ENCODE results near the gene HDAC10.
"Not testable (repeated sequence)": the region's sequence is repeated elsewhere in the genome, so short reads cannot be mapped to it uniquely, and the experiment has no call there.

HDAC10 gene

DNA sequence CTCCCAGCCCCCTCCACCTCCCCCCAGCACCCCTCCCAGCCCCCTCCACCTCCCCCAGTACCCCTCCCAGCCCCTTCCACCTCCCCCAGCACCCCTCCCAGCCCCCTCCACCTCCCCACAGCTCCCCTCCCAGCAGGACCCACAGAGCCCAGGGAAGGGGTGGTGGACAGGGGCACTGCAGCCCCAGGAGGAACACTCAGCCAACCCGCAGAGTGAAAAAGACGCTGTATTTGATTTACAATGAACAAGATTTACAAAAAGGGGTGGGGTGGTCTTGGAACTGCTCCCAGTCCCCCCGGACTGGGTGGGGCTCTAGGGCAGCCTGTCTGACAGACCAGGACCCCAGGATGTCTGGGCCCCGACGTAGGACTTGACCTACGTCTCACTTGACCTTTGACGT, 23.7 kb upstream of the HDAC10 start:
- H3K18ac ChIP-seq (ENCODE audit: low read length) = no peak overlapping the region
- WGBS, 2 donors (ENCODE audit: extremely low coverage in 2 of 2, insufficient read length in 2 of 2, insufficient replicate concordance in 1 of 2) = no CpG with 5 or more reads among the region's 7 CpGs
- peak overlapping the region; percentile 49 for H2BK15ac ChIP-seq (ENCODE audit: low read length)
- H3K79me1 ChIP-seq (ENCODE audit: low read depth, low read length) = peaks cover 5% of the 10 kb centered on the region
- H3K9me3 ChIP-seq (replicated peaks in 1 of 2; ENCODE audit: control insufficient read depth in 2 of 2, insufficient read depth in 1 of 2, low read depth in 1 of 2, low read length in 2 of 2) = peaks cover 5 to 7% of the 10 kb centered on the region in 2 donors
- H2BK12ac ChIP-seq (ENCODE audit: low read length) = no peak overlapping the region
- DNase-seq (ENCODE audit: low spot score) = no peak
- peaks cover 20 to 29% of the 10 kb centered on the region in 2 donors for H3K4me1 ChIP-seq (ENCODE audit: control insufficient read depth in 2 of 2, insufficient read depth in 1 of 2, low read depth in 1 of 2, low read length in 2 of 2)
- H3K4ac ChIP-seq (ENCODE audit: low read length) = no peak overlapping the region
- no peak overlapping the region for H2AFZ ChIP-seq (ENCODE audit: low read length)
- peaks cover 42 to 58% of the 10 kb centered on the region in 2 donors for H3K36me3 ChIP-seq (replicated peaks in 1 of 2; ENCODE audit: control insufficient read depth in 2 of 2, insufficient read depth in 2 of 2, low read length in 2 of 2)
- H2AK5ac ChIP-seq (ENCODE audit: low read depth, low read length) = peak overlapping the region; percentile 75
- H3K14ac ChIP-seq (ENCODE audit: low read length) = no peak overlapping the region
- H3K4me3 ChIP-seq (ENCODE audit: low read length in 2 of 2) = no peak overlapping the region
- no peak overlapping the region for H4K8ac ChIP-seq (ENCODE audit: low read depth, low read length)
- no peak overlapping the region for H2BK120ac ChIP-seq (ENCODE audit: low read depth, low read length)
- H4K91ac ChIP-seq (ENCODE audit: low read depth, low read length, poor library complexity) = peak overlapping the region; percentile 30
- no peak overlapping the region for H3K23ac ChIP-seq (ENCODE audit: low read depth, low read length, poor library complexity)
- H3K27ac ChIP-seq (replicated peaks; ENCODE audit: low read length) = peak overlapping the region; percentile 39
- no peak overlapping the region for H2BK5ac ChIP-seq (ENCODE audit: low read length)
- no peak overlapping the region for H3K9ac ChIP-seq (ENCODE audit: low read depth, low read length, poor library complexity)
- H3K4me2 ChIP-seq (ENCODE audit: insufficient read depth, low read length, poor library complexity, severe bottlenecking) = no peak overlapping the region
- peaks cover 0 to 2% (median 0%) of the 10 kb centered on the region in 3 experiments for H3K27me3 ChIP-seq (ENCODE audit: control insufficient read depth in 3 of 3, insufficient read depth in 3 of 3, low read depth in 1 of 3, low read length in 3 of 3)

DNA sequence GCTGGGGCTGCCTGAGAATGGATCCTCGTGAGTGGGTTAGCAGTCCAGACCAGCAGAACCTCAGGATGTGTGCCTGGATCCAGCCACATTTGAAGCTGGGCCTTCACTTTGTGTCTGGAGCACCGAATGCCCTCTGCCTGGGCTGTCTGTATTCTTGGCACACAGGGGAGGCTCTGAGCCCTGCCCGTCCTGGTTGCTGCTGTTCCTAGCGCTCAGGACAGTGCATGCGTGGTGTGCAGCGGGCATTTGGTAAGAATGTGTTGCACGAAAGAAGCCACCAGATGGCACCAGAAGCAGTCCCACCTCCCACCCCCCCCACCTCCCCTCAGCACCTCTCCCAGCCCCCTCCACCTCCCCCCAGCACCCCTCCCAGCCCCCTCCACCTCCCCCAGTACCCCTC, 23.2 kb upstream of the HDAC10 start:
- Histone ChIP-seq H3K4ac (ENCODE audit: low read length) (no peak overlapping the region), H2AK5ac (ENCODE audit: low read depth, low read length) (no peak overlapping the region), H2BK15ac (ENCODE audit: low read length) (no peak overlapping the region), H3K9me3 (replicated peaks in 1 of 2; ENCODE audit: control insufficient read depth in 2 of 2, insufficient read depth in 1 of 2, low read depth in 1 of 2, low read length in 2 of 2) (peaks cover 5 to 7% of the 10 kb centered on the region in 2 donors), H3K4me3 (ENCODE audit: low read length in 2 of 2) (no peak overlapping the region), H3K79me1 (ENCODE audit: low read depth, low read length) (peaks cover 5% of the 10 kb centered on the region), H3K27me3 (ENCODE audit: control insufficient read depth in 3 of 3, insufficient read depth in 3 of 3, low read depth in 1 of 3, low read length in 3 of 3) (peaks cover 0 to 6% (median 0%) of the 10 kb centered on the region in 3 experiments), H3K27ac (replicated peaks; ENCODE audit: low read length) (no peak overlapping the region), H2BK12ac (ENCODE audit: low read length) (no peak overlapping the region), H2BK120ac (ENCODE audit: low read depth, low read length) (no peak overlapping the region), H4K91ac (ENCODE audit: low read depth, low read length, poor library complexity) (no peak overlapping the region), H3K4me1 (ENCODE audit: control insufficient read depth in 2 of 2, insufficient read depth in 1 of 2, low read depth in 1 of 2, low read length in 2 of 2) (peaks cover 24 to 29% of the 10 kb centered on the region in 2 donors), H3K36me3 (replicated peaks in 1 of 2; ENCODE audit: control insufficient read depth in 2 of 2, insufficient read depth in 2 of 2, low read length in 2 of 2) (peaks cover 37 to 54% of the 10 kb centered on the region in 2 donors), H3K4me2 (ENCODE audit: insufficient read depth, low read length, poor library complexity, severe bottlenecking) (no peak overlapping the region), H3K9ac (ENCODE audit: low read depth, low read length, poor library complexity) (no peak overlapping the region), H2BK5ac (ENCODE audit: low read length) (no peak overlapping the region), H4K8ac (ENCODE audit: low read depth, low read length) (no peak overlapping the region), H3K23ac (ENCODE audit: low read depth, low read length, poor library complexity) (no peak overlapping the region), H3K18ac (ENCODE audit: low read length) (no peak overlapping the region), H2AFZ (ENCODE audit: low read length) (no peak overlapping the region), H3K14ac (ENCODE audit: low read length) (no peak overlapping the region)
- DNase-seq (ENCODE audit: low spot score) = no peak
- WGBS, 2 donors (ENCODE audit: extremely low coverage in 2 of 2, insufficient read length in 2 of 2, insufficient replicate concordance in 1 of 2) = no CpG with 5 or more reads among the region's 7 CpGs

- Histone ChIP-seq H3K36me3 (replicated peaks in 1 of 2; ENCODE audit: control insufficient read depth in 2 of 2, insufficient read depth in 2 of 2, low read length in 2 of 2) (peaks cover 33 to 48% of the 10 kb centered on the region in 2 donors), H3K4me1 (ENCODE audit: control insufficient read depth in 2 of 2, insufficient read depth in 1 of 2, low read depth in 1 of 2, low read length in 2 of 2) (peaks cover 26 to 29% of the 10 kb centered on the region in 2 donors)
- H2AFZ ChIP-seq (ENCODE audit: low read length); H3K4ac ChIP-seq (ENCODE audit: low read length); H3K9me3 ChIP-seq (replicated peaks in 1 of 2; ENCODE audit: control insufficient read depth in 2 of 2, insufficient read depth in 1 of 2, low read depth in 1 of 2, low read length in 2 of 2); H2BK120ac ChIP-seq (ENCODE audit: low read depth, low read length); H2AK5ac ChIP-seq (ENCODE audit: low read depth, low read length); H2BK5ac ChIP-seq (ENCODE audit: low read length); H3K27me3 ChIP-seq (ENCODE audit: control insufficient read depth in 3 of 3, insufficient read depth in 3 of 3, low read depth in 1 of 3, low read length in 3 of 3); H2BK15ac ChIP-seq (ENCODE audit: low read length); H3K23ac ChIP-seq (ENCODE audit: low read depth, low read length, poor library complexity); H2BK12ac ChIP-seq (ENCODE audit: low read length); H4K8ac ChIP-seq (ENCODE audit: low read depth, low read length); H3K9ac ChIP-seq (ENCODE audit: low read depth, low read length, poor library complexity); H4K91ac ChIP-seq (ENCODE audit: low read depth, low read length, poor library complexity); H3K79me1 ChIP-seq (ENCODE audit: low read depth, low read length); DNase-seq (ENCODE audit: low spot score); H3K14ac ChIP-seq (ENCODE audit: low read length); H3K18ac ChIP-seq (ENCODE audit: low read length); H3K4me2 ChIP-seq (ENCODE audit: insufficient read depth, low read length, poor library complexity, severe bottlenecking); H3K27ac ChIP-seq (replicated peaks; ENCODE audit: low read length); H3K4me3 ChIP-seq (ENCODE audit: low read length in 2 of 2): not testable (repeated sequence)
- no CpG with 5 or more reads among the region's 10 CpGs for WGBS, 2 donors (ENCODE audit: extremely low coverage in 2 of 2, insufficient read length in 2 of 2, insufficient replicate concordance in 1 of 2)
These were observed 22.7 kb upstream of the HDAC10 start for GRCh38 chr22:50273781-50274180.

GRCh38 chr22:50273352-50273751, 22.3 kb upstream of the HDAC10 start:
- H3K4me1 ChIP-seq (ENCODE audit: control insufficient read depth in 2 of 2, insufficient read depth in 1 of 2, low read depth in 1 of 2, low read length in 2 of 2) = peaks cover 26 to 29% of the 10 kb centered on the region in 2 donors
- not testable (repeated sequence) for H2BK12ac ChIP-seq (ENCODE audit: low read length)

More at GRCh38 chr22:50273352-50273751, 22.3 kb upstream of the HDAC10 start:
- not testable (repeated sequence) for H3K9me3 ChIP-seq (replicated peaks in 1 of 2; ENCODE audit: control insufficient read depth in 2 of 2, insufficient read depth in 1 of 2, low read depth in 1 of 2, low read length in 2 of 2); H3K27me3 ChIP-seq (ENCODE audit: control insufficient read depth in 3 of 3, insufficient read depth in 3 of 3, low read depth in 1 of 3, low read length in 3 of 3); H3K18ac ChIP-seq (ENCODE audit: low read length); H3K14ac ChIP-seq (ENCODE audit: low read length); H4K8ac ChIP-seq (ENCODE audit: low read depth, low read length); H4K91ac ChIP-seq (ENCODE audit: low read depth, low read length, poor library complexity); H3K4me2 ChIP-seq (ENCODE audit: insufficient read depth, low read length, poor library complexity, severe bottlenecking); H3K4me3 ChIP-seq (ENCODE audit: low read length in 2 of 2); H3K9ac ChIP-seq (ENCODE audit: low read depth, low read length, poor library complexity); H3K4ac ChIP-seq (ENCODE audit: low read length); H2BK5ac ChIP-seq (ENCODE audit: low read length); H3K23ac ChIP-seq (ENCODE audit: low read depth, low read length, poor library complexity); H2AFZ ChIP-seq (ENCODE audit: low read length); H2BK15ac ChIP-seq (ENCODE audit: low read length); H3K79me1 ChIP-seq (ENCODE audit: low read depth, low read length); DNase-seq (ENCODE audit: low spot score); H3K27ac ChIP-seq (replicated peaks; ENCODE audit: low read length); H2AK5ac ChIP-seq (ENCODE audit: low read depth, low read length); H2BK120ac ChIP-seq (ENCODE audit: low read depth, low read length)
- H3K36me3 ChIP-seq (replicated peaks in 1 of 2; ENCODE audit: control insufficient read depth in 2 of 2, insufficient read depth in 2 of 2, low read length in 2 of 2) = peaks cover 29 to 44% of the 10 kb centered on the region in 2 donors
- no CpG with 5 or more reads among the region's 11 CpGs for WGBS, 2 donors (ENCODE audit: extremely low coverage in 2 of 2, insufficient read length in 2 of 2, insufficient replicate concordance in 1 of 2)

All from neuronal stem cell (in vitro differentiated cells).